Measurements from ENCODE around the gene SMIM45.

The SMIM45 gene

DNA sequence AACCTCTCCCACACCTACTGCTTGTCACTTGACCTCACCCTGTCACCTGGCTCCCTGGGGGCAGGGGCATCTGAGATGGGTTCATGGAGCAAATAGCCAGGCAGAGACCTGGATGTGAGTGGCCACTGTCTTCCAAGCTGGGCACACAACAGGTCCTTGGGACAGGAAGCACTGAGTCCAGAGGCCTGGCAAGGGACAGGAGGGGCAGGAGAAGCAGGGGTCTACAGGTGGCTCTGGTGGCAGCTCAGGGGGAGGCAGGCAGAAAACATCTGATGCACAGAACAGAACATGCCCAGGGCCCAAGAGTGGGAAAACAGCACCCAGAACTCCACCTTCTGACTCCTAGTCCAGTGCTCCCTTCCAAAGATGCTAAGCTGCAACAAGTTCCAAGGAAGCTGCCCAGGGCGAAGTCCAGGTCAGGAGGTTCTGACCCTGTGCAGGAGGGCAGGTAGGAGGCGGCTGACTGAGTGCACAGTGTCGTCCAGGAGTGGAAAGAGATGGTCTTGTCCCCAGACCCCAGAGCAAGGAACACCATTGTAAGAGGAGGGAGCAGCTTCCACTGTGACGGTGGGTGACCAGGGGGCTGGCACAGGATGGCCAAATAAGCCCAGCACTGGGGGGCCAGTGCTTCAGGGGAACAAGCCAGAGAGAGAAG lies 28.9 kb upstream of the SMIM45 start:
- no peak overlapping the region for H3K4me2 ChIP-seq (ENCODE audit: insufficient read depth, low read length)
- intact Hi-C loops (cut with micrococcal nuclease) (no loop called here), dilution Hi-C loops (cut with MboI; ENCODE audit: extremely low pct_ligation_motif_present, low sequenced_read_pairs) (no loop called here)
- TF ChIP-seq EZH2 (IDR thresholded peaks at IDR 0.05; ENCODE audit: borderline replicate concordance, low read depth, low read length, severe bottlenecking) (no peak), JUN (IDR thresholded peaks at IDR 0.05; ENCODE audit: borderline replicate concordance, insufficient read depth, insufficient read length, low read depth) (no peak), GATA2 (IDR thresholded peaks at IDR 0.05; ENCODE audit: insufficient read depth, insufficient read length, low read depth, low read length) (no peak), POLR2A (IDR thresholded peaks at IDR 0.05; ENCODE audit: low read depth, low read length) (no peak), MYC (IDR thresholded peaks at IDR 0.05; ENCODE audit: low read depth, low read length) (no peak), FOS (IDR thresholded peaks at IDR 0.05; ENCODE audit: borderline replicate concordance, insufficient read depth, low read length) (no peak), POLR2AphosphoS5 (IDR thresholded peaks at IDR 0.05; ENCODE audit: insufficient read depth, low read depth, low read length) (no peak)
- TF ChIP-seq, protein P1, sequence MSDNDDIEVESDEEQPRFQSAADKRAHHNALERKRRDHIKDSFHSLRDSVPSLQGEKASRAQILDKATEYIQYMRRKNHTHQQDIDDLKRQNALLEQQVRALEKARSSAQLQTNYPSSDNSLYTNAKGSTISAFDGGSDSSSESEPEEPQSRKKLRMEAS (IDR thresholded peaks at IDR 0.05; ENCODE audit: insufficient read depth, insufficient read length), result no peak
- TF ChIP-seq, protein P2, sequence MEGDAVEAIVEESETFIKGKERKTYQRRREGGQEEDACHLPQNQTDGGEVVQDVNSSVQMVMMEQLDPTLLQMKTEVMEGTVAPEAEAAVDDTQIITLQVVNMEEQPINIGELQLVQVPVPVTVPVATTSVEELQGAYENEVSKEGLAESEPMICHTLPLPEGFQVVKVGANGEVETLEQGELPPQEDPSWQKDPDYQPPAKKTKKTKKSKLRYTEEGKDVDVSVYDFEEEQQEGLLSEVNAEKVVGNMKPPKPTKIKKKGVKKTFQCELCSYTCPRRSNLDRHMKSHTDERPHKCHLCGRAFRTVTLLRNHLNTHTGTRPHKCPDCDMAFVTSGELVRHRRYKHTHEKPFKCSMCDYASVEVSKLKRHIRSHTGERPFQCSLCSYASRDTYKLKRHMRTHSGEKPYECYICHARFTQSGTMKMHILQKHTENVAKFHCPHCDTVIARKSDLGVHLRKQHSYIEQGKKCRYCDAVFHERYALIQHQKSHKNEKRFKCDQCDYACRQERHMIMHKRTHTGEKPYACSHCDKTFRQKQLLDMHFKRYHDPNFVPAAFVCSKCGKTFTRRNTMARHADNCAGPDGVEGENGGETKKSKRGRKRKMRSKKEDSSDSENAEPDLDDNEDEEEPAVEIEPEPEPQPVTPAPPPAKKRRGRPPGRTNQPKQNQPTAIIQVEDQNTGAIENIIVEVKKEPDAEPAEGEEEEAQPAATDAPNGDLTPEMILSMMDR (IDR thresholded peaks at IDR 0.05; ENCODE audit: extremely low read depth in 1 of 2, insufficient read depth in 1 of 2, low read depth in 1 of 2, low read length in 2 of 2), result no peak
- H3K36me3 ChIP-seq (ENCODE audit: control insufficient read depth in 2 of 2, extremely low read depth in 1 of 2, insufficient read depth in 2 of 2, low read length in 2 of 2), result no peaks in the 10 kb centered on the region
- H4K20me1 ChIP-seq (replicated peaks; ENCODE audit: control insufficient read depth, extremely low read depth, insufficient read depth, low read length), result no peaks in the 10 kb centered on the region
- H3K27me3 ChIP-seq (ENCODE audit: control insufficient read depth in 2 of 2, insufficient read depth in 2 of 2, low read length in 2 of 2), result peaks cover 9 to 14% of the 10 kb centered on the region in 2 experiments
- H3K9ac ChIP-seq (replicated peaks; ENCODE audit: extremely low read depth, insufficient read depth, low read length), result no peak overlapping the region
- no peak overlapping the region for H2AFZ ChIP-seq (ENCODE audit: low read depth, low read length)
- H3K4me3 ChIP-seq (replicated peaks in 1 of 3; ENCODE audit: insufficient read depth in 1 of 3, low read depth in 1 of 3, low read length in 3 of 3), result no peak overlapping the region
- POLR2A ChIA-PET, result no interaction called here
- FAIRE-seq (no peak), DNase-seq (ENCODE audit: low read depth, low spot score) (no peak)
- H3K4me1 ChIP-seq (ENCODE audit: control insufficient read depth, extremely low read depth, insufficient read depth, low read length), result peaks cover 13% of the 10 kb centered on the region
- no peaks in the 10 kb centered on the region for H3K9me3 ChIP-seq (replicated peaks; ENCODE audit: control insufficient read depth, insufficient read depth, low read length)
- no peaks in the 10 kb centered on the region for H3K9me1 ChIP-seq (replicated peaks; ENCODE audit: control insufficient read depth, extremely low read depth, insufficient read depth, low read length)
- H3K79me2 ChIP-seq (ENCODE audit: control insufficient read depth, insufficient read depth, low read length), result no peaks in the 10 kb centered on the region
- CTCF ChIA-PET, result interaction anchor here (1.1 to 1.6 kb wide), 2 partner anchors 8 to 18 kb away, joined by 3 to 4 read pairs; partner anchors contain the start of gene SHISA8
- H3K27ac ChIP-seq (ENCODE audit: insufficient read depth, low read depth, low read length), result no peak overlapping the region
- BruUV-seq (replicated peaks), result no TSS peak

All from endothelial cell of umbilical vein (primary cell).